Stimulated activated CD8-positive, alpha-beta memory T cell treated with anti-CD3 and anti-CD28 coated beads, Interleukin-7, amount 100 ng/mL, for 4 hours (primary cell): Measurements from ENCODE around the gene TFDP2.
"Not testable (repeated sequence)": the region's sequence is repeated elsewhere in the genome, so short reads cannot be mapped to it uniquely, and the experiment has no call there.

ENCODE experiments used
- DNase-seq, 2 donors: peaks; one replicate each; pipeline ENCODE4 v3.0.0-alpha.2; 2020; ENCODE audit warnings: low read depth in 2 of 2

TFDP2 gene

DNA sequence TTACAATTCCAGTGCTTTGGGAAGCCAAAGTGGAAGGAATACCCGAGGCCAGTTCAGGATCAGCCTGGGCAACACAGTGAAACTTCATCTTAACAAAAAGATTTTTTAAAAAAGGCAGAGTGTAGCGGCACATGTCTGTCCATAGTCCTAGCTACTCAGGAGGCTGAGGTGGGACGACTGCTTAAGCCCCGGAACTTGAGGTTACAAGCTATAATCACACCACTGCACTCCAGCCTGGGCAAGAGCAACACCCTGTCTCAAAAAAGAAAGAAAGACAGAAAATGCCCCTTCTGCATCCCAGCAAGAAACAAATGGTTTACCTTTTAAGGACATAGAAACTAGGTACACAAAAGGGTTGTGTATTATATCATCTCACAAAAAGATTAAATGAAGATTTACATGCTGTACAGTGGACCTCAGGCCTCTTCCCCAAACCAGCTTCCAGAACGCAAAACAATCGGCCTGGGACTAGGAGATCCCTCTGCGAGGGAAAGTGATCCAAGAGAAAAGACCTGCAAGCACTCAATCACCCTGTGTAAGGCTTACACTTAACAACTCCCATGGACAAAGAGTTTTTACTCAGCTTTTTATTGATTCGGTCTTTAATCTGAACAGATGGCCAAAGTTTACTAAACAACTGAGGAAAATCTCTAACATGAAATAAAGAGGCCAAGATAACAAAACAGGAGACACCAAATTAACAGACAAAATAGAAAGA is 21.2 kb downstream of the TFDP2 start:
- DNase-seq = no peak

DNA sequence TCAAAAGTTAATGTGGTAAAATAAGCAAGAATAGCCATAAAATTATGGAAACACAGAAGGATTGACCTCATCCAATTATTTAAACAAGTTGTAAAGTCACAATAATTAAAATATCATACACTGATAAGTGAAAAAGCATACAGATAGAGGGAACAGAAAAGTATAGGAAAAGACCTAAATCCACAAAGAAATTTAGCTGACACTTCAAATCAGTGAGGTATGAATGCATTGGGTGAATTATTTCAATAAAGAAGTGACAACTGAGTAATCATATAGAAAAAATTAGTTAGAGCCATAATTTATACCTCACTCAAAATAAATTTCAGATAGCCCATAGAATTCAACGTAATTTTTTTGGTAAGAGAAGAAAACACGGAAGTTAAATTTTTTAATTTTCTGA is 25.1 kb downstream of the TFDP2 start:
- no peak for DNase-seq

DNA sequence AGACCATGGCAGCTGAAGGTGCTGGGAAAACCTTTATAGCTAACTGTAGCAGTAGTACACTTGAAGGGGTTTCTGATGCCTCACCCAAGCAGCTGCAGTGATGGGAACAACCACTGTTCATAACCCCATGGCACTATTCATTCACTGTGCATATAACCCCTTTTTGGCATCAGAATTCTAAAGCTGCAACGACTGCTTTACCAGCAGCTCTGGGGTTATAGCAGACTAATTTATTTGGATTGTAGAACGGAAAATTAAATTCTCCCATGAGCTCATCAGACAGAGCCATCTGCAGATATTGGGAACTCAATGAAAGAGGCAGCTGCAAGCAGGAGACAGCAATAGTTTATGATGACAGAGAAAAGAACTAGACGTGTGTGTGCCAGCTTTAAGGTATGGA is 28.6 kb downstream of the TFDP2 start:
- DNase-seq = no peak

DNA sequence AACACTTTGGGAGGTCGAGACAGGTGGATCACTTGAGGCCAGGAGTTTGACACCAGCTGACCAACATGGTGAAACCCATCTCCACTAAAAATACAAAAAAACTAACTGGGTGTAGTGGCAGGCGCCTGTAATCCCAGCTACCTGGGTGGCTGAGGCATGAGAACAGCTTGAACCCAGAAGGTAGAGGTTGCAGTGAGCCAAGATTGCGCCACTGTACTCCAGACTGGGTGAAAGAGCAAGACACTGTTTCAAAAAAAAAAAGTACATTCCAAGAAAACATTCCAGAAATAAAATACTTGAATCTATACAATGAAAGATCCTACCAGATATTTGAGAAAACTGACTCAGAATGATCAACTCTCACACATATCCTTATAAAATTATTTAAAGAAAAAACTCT is 30.4 kb downstream of the TFDP2 start:
- no peak for DNase-seq

DNA sequence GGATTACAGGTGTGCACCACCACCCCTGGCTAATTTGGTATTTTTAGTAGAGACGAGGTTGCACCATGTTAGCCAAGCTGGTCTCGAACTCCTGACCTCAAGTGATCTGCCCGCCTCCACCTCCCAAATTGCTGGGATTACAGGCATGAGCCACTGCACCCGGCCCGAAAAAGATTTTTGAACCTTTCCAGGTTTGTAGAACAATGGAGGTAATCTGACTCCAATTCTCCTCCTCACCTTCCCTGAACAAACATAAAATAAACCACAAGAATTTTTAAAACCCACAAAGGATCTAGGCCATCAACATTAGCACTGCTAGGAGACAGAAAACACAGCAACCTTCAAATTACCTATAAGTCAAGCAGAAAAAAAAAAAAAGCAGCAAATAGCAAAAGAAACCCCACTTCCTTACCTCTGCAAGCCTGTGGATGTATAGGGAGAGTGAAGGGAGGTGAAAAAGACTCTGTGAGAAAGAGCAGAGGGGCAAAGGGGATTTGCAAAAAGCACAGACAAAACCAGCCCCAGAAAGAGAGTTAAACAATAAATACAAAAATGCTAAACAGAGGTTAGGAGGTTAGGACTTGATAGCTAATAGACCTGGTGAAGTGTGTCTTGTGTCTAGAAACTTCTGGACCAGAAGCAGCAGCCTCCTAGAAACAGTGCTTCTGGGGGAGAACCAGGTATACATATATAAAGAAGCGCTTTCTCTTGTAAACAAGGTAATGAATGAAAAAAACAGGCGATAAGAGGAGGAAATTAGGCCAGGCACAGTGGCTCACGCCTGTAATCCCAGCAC is 32.1 kb downstream of the TFDP2 start:
- DNase-seq = no peak

DNA sequence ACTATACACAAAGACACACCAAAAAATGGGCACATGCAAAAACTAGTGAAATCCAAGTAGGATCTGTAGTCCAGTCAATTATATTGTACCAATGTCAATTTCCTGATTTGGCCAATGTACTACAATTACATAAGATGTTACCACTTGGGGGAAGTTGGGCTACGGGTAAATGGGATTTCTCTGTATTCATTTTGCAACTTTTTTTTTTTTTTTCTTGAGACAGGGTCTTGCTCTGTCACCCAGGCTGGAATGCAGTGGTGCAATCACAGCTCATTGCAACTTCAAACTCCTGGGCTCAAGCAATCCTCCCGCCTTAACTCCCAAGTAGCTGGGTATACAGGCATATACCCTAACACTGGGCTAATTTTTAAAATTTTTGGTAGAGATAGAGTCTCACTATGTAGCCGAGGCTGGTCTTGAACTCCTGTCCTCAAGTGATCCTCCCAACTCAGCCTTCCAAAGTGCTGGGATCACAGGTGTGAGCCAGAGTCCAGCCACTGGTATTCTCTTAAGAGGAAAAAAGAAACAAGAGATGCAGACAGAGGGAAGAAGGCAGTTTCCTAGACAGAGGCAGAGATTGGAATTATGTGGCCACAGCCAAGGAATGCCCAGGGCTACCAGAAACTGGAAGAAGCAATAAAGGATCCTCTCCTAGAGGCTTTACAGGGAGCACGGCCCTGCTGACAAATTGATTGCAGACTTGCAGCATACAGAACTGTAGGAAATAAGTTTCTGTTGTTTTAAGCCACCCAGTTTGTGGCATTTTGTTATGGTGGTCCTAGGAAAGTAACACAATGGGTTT is 33.3 kb downstream of the TFDP2 start:
- DNase-seq = no peak

DNA sequence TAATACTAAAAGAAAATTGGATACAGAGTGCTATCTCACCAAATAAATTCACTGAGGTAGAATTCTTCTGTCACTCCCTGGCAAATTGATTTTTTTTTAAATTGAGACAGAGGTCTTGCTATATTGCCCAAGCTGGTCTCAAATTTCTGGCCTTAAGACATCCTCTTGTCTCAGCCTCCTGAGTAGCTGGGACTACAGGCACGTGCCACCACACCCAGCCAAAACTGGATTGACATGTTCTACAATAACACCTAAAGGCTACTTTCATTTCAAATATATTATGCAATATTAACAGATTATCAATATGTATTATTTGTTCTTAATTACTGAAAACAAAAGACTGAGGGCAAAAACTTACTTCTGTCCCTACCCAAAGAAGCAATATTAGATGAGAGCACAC is 36.7 kb downstream of the TFDP2 start:
- DNase-seq = no peak

DNA sequence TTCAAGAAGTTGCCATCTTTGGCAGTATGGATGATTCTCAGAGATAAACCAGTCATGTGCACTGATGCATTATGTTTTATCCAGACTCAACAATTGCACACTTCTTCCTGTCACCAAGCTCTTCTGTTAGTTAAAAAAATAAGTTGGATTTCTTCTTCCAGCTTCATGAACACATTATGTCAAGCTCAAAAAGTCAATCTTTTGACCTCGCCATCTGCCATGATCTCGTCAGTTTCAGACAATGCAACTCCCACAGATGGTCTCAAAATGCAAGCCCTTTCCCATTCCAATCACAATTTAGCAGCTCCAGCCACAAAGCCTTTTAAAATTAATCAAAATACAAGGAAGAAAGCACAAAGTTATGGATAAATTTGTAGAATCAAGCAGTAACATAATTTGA is 42.8 kb downstream of the TFDP2 start:
- DNase-seq = no peak

DNA sequence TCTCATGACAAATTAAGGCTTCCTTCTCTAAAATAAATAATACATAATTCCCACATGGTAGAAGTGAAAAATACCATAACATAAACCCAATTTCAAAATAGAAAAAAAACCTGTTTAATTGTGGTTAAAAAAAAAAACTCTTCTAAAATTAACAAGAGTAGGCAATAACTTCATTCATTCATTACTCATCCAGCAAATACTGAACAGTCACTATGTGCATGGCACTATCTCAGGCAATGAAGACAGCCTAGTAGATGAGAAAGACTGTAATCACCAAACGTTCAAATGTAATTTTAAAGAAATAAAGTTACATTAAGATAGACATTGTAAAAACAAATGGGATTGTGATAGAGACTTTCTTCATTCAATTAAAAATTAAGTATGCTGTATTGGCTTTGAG is 43.4 kb downstream of the TFDP2 start:
- no peak for DNase-seq

DNA sequence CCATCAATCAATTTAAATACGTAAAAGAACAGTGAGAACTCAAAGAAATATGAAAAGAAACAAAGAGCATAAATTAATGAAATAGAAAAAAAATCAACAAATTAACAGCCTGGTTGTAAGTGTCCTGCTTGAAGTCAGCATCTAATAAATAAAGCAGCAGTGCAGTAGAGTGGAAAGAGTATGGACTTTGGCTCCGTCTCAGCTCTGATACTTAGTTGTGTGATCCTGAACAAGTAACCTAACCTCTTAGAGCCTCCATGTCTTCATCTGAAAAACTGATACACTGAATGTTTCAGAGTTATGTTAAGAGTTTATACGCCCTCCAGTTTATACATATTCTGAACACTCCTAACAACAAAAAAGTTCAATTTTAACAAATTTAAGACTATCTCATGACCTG is 44.6 kb downstream of the TFDP2 start:
- no peak for DNase-seq

DNA sequence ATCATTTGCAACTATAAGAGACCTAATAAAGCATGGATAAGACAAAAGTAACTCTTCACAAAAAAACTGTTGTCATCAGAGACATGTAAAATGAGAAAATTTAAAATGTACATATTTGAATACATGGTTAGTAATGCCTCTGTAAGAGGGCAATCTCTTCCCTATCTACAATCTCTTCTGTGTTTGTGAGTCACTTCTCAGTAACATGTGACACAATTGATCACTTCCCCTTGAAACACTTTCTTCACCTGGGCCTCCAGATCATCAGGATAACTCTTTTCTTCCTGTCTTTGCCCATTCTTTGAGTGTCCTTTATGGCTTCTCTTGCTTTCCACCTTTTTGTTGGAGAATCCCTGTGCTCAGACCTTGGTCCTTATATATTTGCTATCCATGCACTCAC is 50.4 kb downstream of the TFDP2 start:
- no peak for DNase-seq

DNA sequence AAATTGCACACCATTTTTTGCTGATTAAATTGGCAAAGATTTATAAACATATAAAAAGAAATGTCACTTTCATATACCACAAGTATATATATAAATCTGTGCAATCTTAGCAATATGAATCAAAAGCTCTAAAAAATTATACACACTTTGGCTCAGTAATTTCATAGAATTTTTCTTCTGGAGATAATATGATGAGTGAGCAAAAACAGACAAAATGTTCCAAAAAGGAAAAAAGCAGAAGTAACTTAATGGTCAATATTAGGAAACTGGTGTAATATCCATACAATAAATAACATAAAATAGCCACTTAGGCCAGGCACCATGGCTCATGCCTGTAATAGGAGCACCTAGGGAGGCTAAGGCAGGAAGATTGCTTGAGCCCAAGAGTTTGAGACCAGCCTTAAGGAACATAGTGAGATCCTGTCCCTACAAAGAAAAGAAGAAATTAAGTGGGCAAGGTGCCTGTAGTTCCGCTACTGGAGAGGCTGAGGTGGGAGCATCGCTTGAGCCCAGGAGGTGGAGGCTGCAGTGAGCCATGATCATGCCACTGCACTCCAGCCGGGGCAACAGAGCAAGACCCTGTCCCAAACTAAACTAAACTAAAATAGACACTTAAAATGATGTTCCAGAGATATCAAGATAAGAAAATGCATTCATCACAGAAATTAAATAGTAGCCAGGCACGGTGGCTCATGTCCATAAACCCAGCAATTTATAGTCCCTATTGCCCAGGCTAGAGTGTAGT is 52.1 kb downstream of the TFDP2 start:
- DNase-seq = no peak

DNA sequence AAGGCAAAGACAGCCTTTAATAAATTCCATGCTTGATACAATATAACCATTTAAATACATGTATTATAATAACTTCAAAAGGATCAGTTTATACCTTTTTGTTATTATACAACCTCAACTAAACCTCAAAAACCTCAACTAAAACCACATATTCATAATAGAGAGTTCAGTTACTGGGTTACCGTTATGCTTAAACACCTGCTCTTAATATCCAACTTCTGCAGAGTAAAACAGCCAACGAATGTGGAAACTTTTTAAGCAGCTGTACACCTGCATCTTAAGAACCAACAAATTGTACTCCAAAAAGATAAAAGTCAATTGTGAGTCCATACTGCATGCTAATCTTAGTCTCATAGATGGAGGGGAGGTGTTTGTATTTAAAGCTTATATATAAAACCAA is 53.5 kb downstream of the TFDP2 start:
- DNase-seq = no peak

DNA sequence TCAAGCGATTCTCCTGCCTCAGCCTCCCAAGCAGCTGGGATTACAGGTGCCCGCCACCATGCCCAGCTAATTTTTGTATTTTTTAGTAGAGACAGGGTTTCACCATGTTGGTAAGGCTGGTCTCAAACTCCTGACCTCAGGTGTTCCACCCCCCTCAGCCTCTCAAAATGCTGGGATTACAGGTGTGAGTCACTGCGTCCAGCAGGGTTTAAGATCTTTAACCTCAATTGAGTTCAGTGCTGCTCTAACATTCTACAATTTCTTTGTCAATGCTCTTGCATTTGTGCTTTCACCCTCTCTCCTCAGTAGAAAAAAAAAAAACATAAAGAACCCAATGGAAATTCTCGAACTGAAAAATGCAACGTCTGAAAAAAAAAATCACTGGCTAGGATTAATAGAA is 60.4 kb downstream of the TFDP2 start:
- not testable (repeated sequence) for DNase-seq

DNA sequence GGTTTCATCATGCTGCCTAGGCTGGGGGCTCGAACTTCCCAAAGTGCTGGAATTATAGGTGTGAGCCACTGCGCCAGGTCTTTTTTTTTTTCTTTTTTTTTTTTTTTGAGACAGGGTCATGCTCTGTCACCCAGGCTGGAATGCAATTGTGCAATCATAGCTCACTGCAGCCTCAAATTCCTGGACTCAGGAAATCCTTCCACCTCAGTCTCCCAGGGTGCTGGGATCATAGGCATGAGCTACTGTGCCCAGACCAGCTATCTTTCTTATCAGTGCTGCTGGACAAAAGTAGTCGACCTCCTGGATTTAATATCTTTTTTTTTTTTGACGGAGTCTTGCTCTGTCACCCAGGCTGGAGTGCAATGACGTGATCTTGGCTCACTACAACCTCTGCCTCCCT is 60.8 kb downstream of the TFDP2 start:
- DNase-seq = no peak

DNA sequence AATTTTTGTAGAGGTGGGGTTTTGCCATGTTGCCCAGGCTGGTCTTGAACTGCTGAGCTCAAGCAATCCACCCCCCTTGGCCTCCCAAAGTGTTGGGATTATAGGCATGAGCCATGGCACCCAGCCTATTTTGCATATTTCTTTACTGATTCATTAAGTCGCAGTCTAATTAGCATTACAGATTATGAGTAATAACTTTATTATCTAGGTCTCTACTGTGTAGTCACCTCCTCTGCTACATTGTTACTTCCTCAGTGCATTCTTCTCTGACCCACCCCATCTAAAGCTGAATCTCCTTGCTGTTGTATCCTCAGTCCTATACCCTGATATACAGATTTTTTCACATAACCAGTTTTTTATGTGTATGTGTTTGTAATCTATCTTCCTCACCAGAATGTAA is 61.7 kb downstream of the TFDP2 start:
- DNase-seq = no peak

DNA sequence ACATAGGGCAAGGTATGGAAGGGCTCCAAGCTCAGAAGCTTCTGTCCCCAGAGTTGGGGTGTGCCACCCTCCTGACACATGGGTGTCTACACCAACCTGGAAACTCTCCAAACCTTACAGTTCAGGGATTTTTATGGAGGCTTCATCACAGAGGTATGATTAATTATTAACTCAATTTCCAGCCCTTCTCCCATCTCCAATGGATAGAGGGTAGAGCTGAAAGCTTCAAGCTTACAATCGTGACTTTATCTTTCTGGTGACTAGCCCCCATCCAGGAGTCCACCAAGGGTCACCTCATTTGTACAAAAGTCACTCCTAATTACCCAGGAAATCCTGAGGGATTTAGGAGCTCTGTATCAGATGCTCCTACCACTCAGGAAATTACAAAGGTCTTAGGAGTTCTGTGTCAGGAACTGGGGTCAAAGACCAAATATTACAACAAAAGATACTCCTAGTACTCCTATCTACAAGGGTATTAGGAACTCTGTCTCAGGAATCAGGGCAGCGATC is 62.7 kb downstream of the TFDP2 start:
- DNase-seq = no peak

DNA sequence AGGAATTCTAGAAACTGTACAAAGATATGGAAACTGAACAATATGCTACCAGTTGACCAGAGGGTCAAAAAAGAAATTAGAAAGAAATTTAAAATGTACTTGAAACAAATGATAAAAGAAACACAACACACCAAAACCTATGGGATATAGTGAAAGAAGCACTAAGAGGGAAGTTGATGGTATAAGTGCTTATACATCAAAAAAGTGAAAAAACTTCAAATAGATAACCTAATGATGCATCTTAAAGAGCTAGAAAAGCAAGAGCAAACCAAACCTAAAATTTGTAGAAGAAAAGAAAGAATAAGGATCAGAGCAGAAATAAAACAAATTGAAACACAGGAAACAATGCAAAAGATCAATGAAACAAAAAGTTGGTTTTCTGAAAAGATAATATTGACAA is 68.2 kb downstream of the TFDP2 start:
- no peak for DNase-seq

DNA sequence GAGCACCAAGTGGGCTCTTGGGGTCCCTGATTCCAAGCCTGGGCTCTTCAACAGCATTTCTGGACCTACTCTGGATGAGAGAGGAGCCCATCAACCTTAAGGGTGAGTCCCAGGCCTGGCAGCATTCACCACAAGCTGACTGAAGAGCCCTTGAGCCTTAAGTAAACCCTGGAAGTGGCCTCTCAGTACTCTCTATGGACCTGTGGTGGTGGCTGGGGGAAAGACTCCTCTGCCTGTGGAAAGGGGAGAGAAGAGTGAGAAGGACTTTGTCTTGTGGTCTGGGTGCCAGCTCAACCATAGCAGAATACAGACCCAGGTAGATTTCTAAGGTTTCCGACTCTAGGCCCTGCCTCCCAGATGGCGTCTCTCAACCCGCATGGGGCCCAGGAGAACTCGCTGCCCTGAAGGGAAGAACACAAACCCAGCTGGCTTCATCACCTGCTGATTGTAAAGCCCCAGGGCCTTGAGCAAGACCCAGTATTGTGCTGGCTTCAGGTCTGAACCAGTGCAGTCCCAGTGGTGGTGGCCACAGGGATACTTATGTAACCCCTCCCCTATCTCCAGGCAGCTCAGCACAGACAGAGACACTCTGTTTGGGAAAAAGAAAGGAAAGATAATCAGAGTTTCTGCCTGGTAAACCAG is 71.4 kb downstream of the TFDP2 start:
- no peak for DNase-seq

DNA sequence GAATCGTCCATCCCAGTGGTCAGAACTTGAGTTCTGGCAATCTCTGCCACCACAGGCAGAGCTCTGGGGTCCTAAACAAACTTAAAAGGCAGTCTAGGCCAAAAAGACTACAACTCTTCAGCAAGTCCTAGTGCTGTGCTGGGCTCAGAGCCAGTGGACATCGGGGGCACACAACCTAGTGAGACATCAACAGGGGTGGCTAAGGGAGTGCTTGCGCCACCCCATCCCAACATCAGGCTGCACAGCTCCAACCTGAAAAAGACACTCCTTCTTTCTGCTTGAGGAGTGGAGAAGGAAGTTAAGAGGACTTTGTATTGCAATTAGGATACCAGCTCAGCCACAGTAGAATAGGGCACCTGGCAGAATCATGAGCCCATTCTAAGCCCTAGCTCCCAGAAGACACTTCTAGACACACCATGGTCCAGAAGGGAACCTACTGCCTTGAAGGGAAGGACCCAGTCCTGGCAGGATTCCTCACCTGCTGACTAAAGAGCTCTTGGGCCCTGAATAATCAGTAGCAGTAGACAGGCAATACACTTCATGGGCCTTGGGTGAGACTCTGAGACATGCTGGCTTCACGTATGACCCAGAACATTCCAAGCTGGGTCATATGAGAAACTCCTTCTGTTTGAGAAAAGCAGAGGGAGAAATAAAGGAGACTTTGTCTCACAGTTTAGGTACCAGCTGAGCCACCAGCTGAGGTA is 72.0 kb downstream of the TFDP2 start:
- DNase-seq = no peak

DNA sequence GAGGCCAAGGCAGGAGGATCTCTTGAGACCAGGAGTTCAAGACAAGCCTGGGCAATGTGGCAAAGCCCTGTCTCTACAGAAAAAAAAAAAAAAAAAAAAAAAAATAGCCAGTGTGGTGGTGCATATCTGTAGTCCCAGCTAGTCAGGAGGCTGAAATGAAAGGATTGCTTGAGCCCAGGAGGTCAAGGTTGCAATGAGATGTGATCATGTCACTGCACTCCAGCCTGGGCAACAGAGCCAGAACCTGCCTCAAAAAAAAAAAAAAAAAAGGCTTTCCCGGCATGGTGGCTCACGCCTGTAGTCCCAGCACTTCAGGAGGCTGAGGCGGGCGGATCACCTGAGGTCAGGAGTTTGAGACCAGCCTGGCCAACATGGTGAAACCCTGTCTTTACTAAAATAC is 73.7 kb downstream of the TFDP2 start:
- not testable (repeated sequence) for DNase-seq
